Thoracic aorta (tissue), 2 donors: ENCODE measurements around the gene FBXO33. TPM values are rescaled to one million over a fixed set of nuclear protein-coding genes. Genes with fewer than 3 reads are reported as not detected.

ENCODE experiments used
- ATAC-seq: fragments of 150-250 bp; one replicate; pipeline ENCODE4 v1.8.0; 2017; ENCODE audit warnings: low read depth; ENCODE audit not compliant: insufficient number of reproducible peaks, low FRiP score
- DNase-seq: peaks from one replicate; pipeline ENCODE4 v3.0.0-alpha.2; 2020; ENCODE audit warnings: low spot score
- H3K27ac ChIP-seq, 2 donors: fragments of 200-600 bp; sonication (generic); 1 replicate in 1 of 2; 2 replicates in 1 of 2; pipeline ENCODE4 v1.5.1; 2016; ENCODE audit warnings: mild to moderate bottlenecking in 2 of 2, moderate library complexity in 2 of 2
- H3K27me3 ChIP-seq: fragments of 200-600 bp; sonication (generic); replicated peaks from 2 replicates; pipeline ENCODE4 v1.6.0; 2016; ENCODE audit warnings: mild to moderate bottlenecking; ENCODE audit not compliant: insufficient read depth
- H3K36me3 ChIP-seq: fragments of 200-600 bp; sonication (generic); one replicate; pipeline ENCODE4 v1.5.1; 2016
- H3K4me1 ChIP-seq, 2 donors: fragments of 200-600 bp; sonication (generic); 1 replicate in 1 of 2; 2 replicates in 1 of 2; pipeline versions ENCODE4 v1.5.1 to v1.6.0; 2016; ENCODE audit warnings: low read depth in 2 of 2, mild to moderate bottlenecking in 1 of 2; ENCODE audit not compliant: control insufficient read depth in 1 of 2
- H3K4me3 ChIP-seq: fragments of 200-600 bp; sonication (generic); 2 replicates; pipeline ENCODE4 v1.5.1; 2016; ENCODE audit warnings: mild to moderate bottlenecking
- H3K9me3 ChIP-seq: fragments of 200-600 bp; sonication (generic); 2 replicates; pipeline ENCODE4 v1.5.1; 2016
- total RNA-seq, 2 donors: library from RNA; depleted of rRNA; stranded (reverse); fragments of >200 nt; gene quantifications; one replicate each; pipeline versions ENCODE4 v1.1.0 to v1.2.3, GENCODE V29; 2016
- TF ChIP-seq, protein P1 (sequence below): fragments of 200-600 bp; sonication (generic); IDR thresholded peaks from one replicate; pipeline ENCODE4 v1.5.1; 2019; ENCODE audit warnings: antibody characterized with exemption

The FBXO33 gene
- total RNA-seq, 2 donors from 2014 or later, result 23.0 to 26.2 TPM

DNA sequence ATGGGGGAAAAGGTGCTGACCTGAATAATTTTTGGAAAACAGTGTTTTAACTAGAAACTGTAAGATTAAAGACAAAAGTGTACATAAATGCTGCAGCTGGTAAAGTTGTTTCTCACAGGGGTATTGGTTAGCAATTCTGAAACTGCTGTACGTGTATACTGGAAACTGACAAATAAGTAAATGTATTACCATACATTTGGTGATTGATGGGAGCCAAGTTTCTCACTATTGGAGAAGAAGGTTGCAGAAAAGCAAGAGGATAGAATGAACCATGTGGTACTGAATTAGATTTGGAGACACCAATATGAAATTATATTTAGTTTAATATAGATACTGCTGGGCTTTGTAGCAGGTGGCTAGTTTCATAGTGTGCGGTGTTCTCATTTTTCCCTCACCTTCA is 19.6 kb upstream of the FBXO33 start:
- Histone ChIP-seq H3K4me1 (no peaks in the 10 kb centered on the region), H3K4me3 (no peak overlapping the region), H3K27me3 (no peaks in the 10 kb centered on the region), H3K27ac (no peak overlapping the region), H3K9me3 (no peaks in the 10 kb centered on the region), H3K36me3 (no peaks in the 10 kb centered on the region)
- ATAC-seq (no peak), DNase-seq (no peak)
- TF ChIP-seq, protein P1, sequence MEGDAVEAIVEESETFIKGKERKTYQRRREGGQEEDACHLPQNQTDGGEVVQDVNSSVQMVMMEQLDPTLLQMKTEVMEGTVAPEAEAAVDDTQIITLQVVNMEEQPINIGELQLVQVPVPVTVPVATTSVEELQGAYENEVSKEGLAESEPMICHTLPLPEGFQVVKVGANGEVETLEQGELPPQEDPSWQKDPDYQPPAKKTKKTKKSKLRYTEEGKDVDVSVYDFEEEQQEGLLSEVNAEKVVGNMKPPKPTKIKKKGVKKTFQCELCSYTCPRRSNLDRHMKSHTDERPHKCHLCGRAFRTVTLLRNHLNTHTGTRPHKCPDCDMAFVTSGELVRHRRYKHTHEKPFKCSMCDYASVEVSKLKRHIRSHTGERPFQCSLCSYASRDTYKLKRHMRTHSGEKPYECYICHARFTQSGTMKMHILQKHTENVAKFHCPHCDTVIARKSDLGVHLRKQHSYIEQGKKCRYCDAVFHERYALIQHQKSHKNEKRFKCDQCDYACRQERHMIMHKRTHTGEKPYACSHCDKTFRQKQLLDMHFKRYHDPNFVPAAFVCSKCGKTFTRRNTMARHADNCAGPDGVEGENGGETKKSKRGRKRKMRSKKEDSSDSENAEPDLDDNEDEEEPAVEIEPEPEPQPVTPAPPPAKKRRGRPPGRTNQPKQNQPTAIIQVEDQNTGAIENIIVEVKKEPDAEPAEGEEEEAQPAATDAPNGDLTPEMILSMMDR, result no peak

DNA sequence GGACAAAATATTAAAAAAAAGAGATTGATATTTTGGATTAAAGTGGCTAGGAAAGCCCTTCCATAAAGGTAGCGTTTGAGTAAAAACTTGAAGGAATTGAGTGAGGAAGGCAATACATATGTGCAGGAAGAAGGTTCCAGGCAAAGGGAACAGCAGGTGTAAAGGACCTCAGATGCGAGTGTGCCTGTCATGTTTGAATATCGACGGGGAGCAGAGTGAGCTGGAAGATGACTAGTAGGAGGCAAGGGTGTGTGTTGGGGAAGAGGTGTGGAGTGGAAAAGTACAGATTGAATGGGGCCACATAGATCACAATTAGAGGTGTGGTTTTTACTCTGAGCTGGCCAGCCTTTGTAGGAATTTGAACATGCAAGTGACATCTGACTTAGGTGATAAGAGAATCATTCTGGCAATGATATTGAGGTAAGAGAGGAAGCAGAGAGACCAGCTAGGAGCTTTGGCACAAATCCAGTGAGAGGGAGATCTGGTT is 15.0 kb upstream of the FBXO33 start:
- TF ChIP-seq, protein P1, result no peak
- Histone ChIP-seq H3K9me3 (no peaks in the 10 kb centered on the region), H3K27ac (no peak overlapping the region), H3K4me1 (no peaks in the 10 kb centered on the region), H3K27me3 (no peaks in the 10 kb centered on the region), H3K4me3 (no peak overlapping the region), H3K36me3 (no peaks in the 10 kb centered on the region)
- DNase-seq (no peak), ATAC-seq (no peak)

DNA sequence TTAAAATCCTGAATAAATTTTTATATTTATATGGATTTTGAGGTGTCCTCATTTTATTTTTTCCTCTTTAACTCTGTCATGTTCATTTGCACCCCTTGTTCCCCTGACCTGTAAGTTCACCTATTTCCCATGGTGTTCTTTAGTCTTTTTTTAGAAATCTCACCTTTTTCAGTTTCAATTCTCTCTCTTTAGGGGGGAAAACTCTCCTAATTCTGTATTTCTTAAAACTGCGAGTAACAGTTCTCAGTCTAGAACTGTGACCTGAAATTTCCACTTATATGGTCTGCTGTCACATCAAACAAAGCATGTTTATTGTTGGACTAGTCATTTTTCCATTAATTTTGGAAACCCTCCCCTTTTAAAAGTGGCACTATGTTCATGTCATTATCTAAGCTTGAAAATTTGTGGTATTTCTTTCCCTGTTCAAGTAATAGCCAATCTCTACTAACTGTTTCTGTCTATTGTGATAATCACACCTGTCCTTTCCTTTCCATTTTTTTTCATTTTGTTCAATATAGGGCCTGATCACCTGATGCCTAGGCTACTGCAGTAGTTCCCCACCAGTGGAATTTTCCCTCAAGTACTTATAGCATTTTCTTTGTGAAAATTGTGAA is 14.0 kb upstream of the FBXO33 start:
- no peak overlapping the region for H3K27ac ChIP-seq
- H3K4me3 ChIP-seq, result no peak overlapping the region

DNA sequence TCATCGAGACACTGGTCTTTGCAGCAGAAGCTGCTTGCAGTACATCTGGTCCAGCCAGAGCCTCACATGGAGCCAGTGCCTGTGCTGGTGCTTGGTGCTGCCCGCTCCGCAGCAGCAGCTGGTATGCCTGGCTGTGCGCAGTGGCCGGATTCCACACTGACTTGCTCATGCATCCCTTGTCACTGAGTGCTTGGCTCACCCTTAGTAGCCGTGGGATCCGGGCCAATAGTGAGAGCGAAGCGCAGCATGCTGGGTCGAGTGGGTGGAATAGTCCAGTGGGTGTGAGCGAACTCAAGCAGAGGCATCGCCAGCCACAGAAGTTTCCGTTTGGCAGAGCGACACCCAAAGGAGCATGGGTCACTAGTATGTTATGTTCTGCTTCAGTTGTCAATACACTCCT is 10.1 kb upstream of the FBXO33 start:
- no peak for ATAC-seq
- Histone ChIP-seq H3K4me1 (no peaks in the 10 kb centered on the region), H3K27ac (no peak overlapping the region), H3K4me3 (no peak overlapping the region), H3K27me3 (no peaks in the 10 kb centered on the region), H3K9me3 (no peaks in the 10 kb centered on the region), H3K36me3 (no peaks in the 10 kb centered on the region)
- TF ChIP-seq, protein P1, result no peak
- no peak for DNase-seq

More for the DNA sequence above, 14.0 kb upstream of the FBXO33 start:
- Histone ChIP-seq H3K27me3 (no peaks in the 10 kb centered on the region), H3K4me1 (no peaks in the 10 kb centered on the region), H3K9me3 (no peaks in the 10 kb centered on the region), H3K36me3 (no peaks in the 10 kb centered on the region)
- DNase-seq, result no peak
- ATAC-seq, result no peak
- TF ChIP-seq, protein P1, result no peak

DNA sequence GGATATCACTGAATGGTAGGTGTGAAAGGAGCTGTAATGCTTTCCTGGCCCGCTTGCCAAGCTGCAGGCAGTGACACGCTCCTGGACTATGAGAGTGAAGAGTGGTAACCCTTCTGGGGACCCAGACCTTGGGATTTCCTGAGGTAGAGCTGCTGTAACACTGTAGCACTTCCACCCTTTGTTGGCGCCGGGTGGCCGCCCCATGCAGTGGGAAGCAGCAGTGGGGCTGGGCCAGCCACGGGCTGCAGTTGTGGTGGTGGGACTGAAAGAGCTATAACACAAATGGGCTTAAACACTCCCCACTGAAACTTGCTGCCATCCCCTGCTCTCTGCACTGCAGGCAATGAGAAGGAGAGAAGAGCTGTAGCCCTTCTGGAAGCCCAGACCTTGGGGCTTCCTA is 9.6 kb upstream of the FBXO33 start:
- Histone ChIP-seq H3K27ac (no peak overlapping the region), H3K9me3 (no peaks in the 10 kb centered on the region), H3K27me3 (no peaks in the 10 kb centered on the region), H3K36me3 (no peaks in the 10 kb centered on the region), H3K4me1 (no peaks in the 10 kb centered on the region), H3K4me3 (no peak overlapping the region)
- TF ChIP-seq, protein P1, result no peak
- no peak for ATAC-seq
- no peak for DNase-seq
